Cerebellar cortex (tissue), 1 donor: ENCODE results near the gene CEP85.

Experiments used
- DNase-seq: peaks from one replicate; pipeline ENCODE4 v3.0.0-alpha.2; 2015; ENCODE audit warnings: low spot score

The CEP85 gene

GRCh38 chr1:26315874-26316850, 82.2 kb downstream of the CEP85 start:
- no peak for DNase-seq

- no peak for DNase-seq
Measured at GRCh38 chr1:26317146-26317545, 83.1 kb downstream of the CEP85 start.

GRCh38 chr1:26317612-26318337, 83.8 kb downstream of the CEP85 start, which contains the start of gene CD52:
Gene CD52, plus strand, starts transcription at chr1:26317958. Its CDS starts 60 bp downstream, at chr1:26318018.
- DNase-seq, result no peak

DNA sequence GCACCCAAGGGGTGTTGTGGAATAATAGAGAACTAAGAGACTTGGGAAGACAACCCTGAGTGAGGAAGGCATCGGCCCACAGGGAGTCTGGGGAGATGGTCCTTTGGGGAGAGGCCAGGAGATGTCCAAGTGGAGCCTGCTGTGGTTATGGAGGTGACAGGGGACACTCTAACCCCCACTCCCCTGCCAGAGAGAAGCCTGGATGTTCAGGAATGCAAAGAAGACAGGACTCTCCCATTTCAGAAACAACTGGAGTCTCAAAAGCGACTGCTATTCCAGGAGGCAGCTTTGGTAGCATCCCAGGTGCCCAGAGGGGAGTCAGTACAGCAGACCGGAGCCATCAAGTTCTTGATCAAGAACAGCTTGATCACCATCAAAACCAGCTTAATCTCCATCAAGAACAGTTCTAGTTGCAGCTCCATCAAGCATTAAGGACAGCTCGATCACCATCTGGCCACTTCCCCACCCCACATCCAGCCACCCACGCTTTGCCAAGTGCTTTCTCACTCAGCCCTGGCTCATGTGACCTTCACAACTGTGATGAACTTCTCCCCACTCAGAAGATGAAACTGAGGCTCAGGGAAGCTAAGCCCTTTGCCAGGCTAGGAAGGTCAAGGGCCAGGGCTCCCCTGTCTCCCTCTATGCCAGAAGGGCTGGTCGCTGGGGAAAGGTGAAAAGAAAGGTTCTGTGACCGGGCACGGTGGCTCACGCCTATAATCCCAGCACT, 84.5 kb downstream of the CEP85 start:
- DNase-seq, result no peak

DNA sequence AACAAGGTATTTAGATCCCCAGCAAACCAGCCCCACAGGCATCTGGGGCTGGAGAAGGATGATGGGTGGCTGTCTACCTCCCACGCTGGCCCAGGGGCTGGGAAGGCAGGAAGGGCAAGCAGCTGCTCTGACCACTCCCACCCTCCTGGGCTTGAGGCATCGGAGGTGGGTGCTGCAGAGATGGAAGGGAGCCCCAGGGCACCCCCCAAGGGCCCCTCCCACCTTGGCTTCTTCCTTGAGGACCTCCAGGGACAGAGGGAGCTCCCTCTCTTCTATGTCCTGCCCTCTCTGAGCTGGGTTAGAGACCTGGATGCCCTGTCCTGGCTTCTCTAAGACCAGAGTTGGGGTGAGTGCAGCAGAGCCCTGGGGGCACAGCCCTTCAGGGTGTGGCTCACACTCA, 86.9 kb downstream of the CEP85 start:
- no peak for DNase-seq

DNA sequence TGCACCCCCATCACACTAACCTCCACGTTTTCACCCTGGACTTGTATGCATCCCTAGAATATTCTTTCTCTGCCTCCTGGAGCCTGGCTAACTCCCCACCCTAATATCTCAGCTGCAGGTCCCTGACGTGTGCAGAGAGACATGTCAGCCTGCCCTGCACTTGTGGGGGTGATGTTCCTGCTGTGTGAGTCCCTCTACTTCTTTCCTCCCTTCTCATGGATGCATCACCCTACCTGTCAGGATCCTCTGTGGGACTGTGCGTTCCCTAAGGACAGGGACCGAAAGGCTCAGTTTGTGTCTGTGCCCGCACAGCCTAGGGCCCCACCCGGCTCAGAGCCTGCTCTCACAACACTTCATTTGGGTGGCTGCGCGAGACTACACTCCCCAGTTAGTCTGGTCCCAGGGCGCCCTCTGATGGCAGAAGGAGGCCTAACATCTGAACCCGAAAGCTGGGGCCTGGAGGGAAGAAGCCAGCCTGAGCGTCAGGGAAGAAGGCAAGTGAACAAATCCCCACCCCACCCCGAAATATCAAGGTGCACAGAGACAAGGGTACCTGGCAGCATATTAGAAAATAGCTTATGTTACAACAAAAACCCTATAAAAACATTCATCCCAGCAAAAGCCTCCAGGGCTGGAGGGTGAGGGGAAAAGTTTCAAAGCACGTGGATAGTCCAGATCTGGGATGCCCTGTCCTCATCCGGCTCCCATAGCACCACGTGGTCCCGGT, 87.5 kb downstream of the CEP85 start:
- DNase-seq, result peak; percentile 87

GRCh38 chr1:26322042-26322331, 88.0 kb downstream of the CEP85 start:
- DNase-seq, result no peak

GRCh38 chr1:26323382-26323781, 89.4 kb downstream of the CEP85 start:
- DNase-seq, result no peak

- no peak for DNase-seq
Measured at GRCh38 chr1:26324550-26324949, 90.5 kb downstream of the CEP85 start.

DNA sequence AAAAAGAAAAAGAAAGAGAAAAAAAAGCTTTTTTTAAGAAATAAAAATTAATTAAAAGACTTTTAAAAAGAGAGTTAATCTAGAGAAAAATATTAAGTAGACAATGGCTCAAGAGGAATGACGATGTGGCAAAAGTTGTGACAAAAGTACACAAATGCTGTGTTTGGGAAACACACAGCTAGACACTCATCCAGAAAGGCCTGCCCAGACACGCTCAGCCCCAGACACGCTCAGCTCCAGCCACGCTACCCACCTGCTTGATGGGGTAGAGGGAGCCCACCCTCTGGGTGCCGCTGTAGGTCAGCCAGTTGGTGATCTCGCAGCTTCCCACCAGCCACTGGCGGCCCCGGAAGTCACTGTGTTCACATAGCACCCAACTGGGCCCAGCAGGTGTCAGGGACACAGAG, 94.0 kb downstream of the CEP85 start:
- DNase-seq, result no peak
